HepG2 (cell line): Measurements from ENCODE around the gene ITIH3. TPM values are rescaled to one million over a fixed set of nuclear protein-coding genes. Genes with fewer than 3 reads are reported as not detected.

Source experiments
- ARNT ChIP-seq: fragments of 450-650 bp; IDR thresholded peaks from 2 replicates; pipeline ENCODE4 v1.6.1; 2017
- CREB1 ChIP-seq, 2 experiments: fragments of 450-650 bp in 1 of 2; IDR thresholded peaks; 2 replicates each; pipeline ENCODE4 v1.6.1; 2016 to 2017; ENCODE audit warnings: control low read depth in 1 of 2, mild to moderate bottlenecking in 1 of 2, missing compliant biosample characterization in 1 of 2, missing genetic modification characterization in 1 of 2
- FOXJ3 ChIP-seq: sonication (generic); formaldehyde crosslinking; IDR thresholded peaks from 2 replicates; pipeline ENCODE4 v1.4.0; 2020; ENCODE audit warnings: missing genetic modification reagents, mild to moderate bottlenecking, borderline replicate concordance
- FOXO1 ChIP-seq: sonication (generic); formaldehyde crosslinking; IDR thresholded peaks from 2 replicates; pipeline ENCODE4 v1.4.0; 2020; ENCODE audit warnings: missing genetic modification reagents
- IKZF4 ChIP-seq: sonication (generic); formaldehyde crosslinking; IDR thresholded peaks from 2 replicates; pipeline ENCODE4 v1.5.1; 2020; ENCODE audit warnings: borderline replicate concordance, mild to moderate bottlenecking, low read depth, missing genetic modification reagents; ENCODE audit errors: not compliant biosample characterization
- IRF2 ChIP-seq: IDR thresholded peaks from 2 replicates; pipeline ENCODE4 v1.6.1; 2018; ENCODE audit warnings: missing genetic modification reagents, missing compliant biosample characterization
- KLF11 ChIP-seq: IDR thresholded peaks from 2 replicates; pipeline ENCODE4 v1.6.1; 2016; ENCODE audit warnings: missing compliant biosample characterization
- NFRKB ChIP-seq: fragments of 450-650 bp; IDR thresholded peaks from 2 replicates; pipeline ENCODE4 v1.6.1; 2017
- RFXAP ChIP-seq: sonication (generic); formaldehyde crosslinking; IDR thresholded peaks from 2 replicates; pipeline ENCODE4 v1.4.0; 2020; ENCODE audit warnings: missing genetic modification reagents, borderline replicate concordance
- SPEN ChIP-seq: sonication (generic); formaldehyde crosslinking; IDR thresholded peaks from 2 replicates; pipeline ENCODE4 v1.5.1; 2020; ENCODE audit warnings: low read depth, mild to moderate bottlenecking, missing genetic modification reagents
- U2AF1 ChIP-seq: fragments of 200-400 bp; formaldehyde crosslinking; optimal IDR thresholded peaks from 2 replicates; pipeline ENCODE3; 2017; ENCODE audit warnings: mild to moderate bottlenecking, low read depth, low read length
- ZBTB21 ChIP-seq: sonication (generic); formaldehyde crosslinking; IDR thresholded peaks from 2 replicates; pipeline ENCODE4 v1.4.0; 2020; ENCODE audit warnings: missing genetic modification reagents
- ZNF253 ChIP-seq: sonication (generic); formaldehyde crosslinking; IDR thresholded peaks from 2 replicates; pipeline ENCODE4 v1.8.0; 2022; ENCODE audit warnings: mild to moderate bottlenecking, missing genetic modification reagents, borderline replicate concordance
- ZNF614 ChIP-seq: IDR thresholded peaks from 2 replicates; pipeline ENCODE4 v1.6.1; 2018; ENCODE audit warnings: missing biosample characterization, missing genetic modification reagents, inconsistent platforms, borderline replicate concordance
- ZNF83 ChIP-seq: sonication (generic); formaldehyde crosslinking; IDR thresholded peaks from 2 replicates; pipeline ENCODE4 v1.4.0; 2020; ENCODE audit warnings: missing genetic modification reagents, mild to moderate bottlenecking, borderline replicate concordance
- ZSCAN25 ChIP-seq: sonication (generic); formaldehyde crosslinking; IDR thresholded peaks from 2 replicates; pipeline ENCODE4 v1.8.0; 2022; ENCODE audit warnings: mild to moderate bottlenecking, missing genetic modification reagents
- ZSCAN9 ChIP-seq: IDR thresholded peaks from 2 replicates; pipeline ENCODE4 v1.6.1; 2016; ENCODE audit warnings: borderline replicate concordance
- polyA plus RNA-seq, 8 experiments: library from polyadenylated mRNA; depleted of rRNA in 3 of 8; stranded (reverse) in 7 of 8; unstranded in 1 of 8; fragments of >200 nt; fragmentation: Illumina TruSeq in 4 of 8; extraction: Trizol in 4 of 8; gene quantifications; 2 replicates each; pipeline versions ENCODE4 v1.2.1 to v1.2.3, GENCODE V29; 2011 to 2016; ENCODE audit warnings: low read depth in 4 of 8, missing spikeins in 1 of 8, mixed read lengths in 1 of 8; ENCODE audit not compliant: insufficient read depth in 1 of 8
- total RNA-seq, 5 experiments: library from RNA; depleted of rRNA; stranded (reverse); fragments of >200 nt; fragmentation: Illumina TruSeq; extraction: Trizol; gene quantifications; 2 replicates each; pipeline ENCODE4 v1.2.3, GENCODE V29; 2016; ENCODE audit warnings: low read depth in 1 of 5
- TF ChIP-seq, protein P1 (sequence below): IDR thresholded peaks from 2 replicates; pipeline ENCODE4 v1.6.1; 2016; ENCODE audit warnings: missing genetic modification reagents, missing compliant biosample characterization
- TF ChIP-seq, protein P2 (sequence below): sonication (generic); formaldehyde crosslinking; IDR thresholded peaks from 2 replicates; pipeline ENCODE4 v1.5.0; 2020; ENCODE audit warnings: missing genetic modification reagents
- TF ChIP-seq, protein P3 (sequence below): sonication (generic); formaldehyde crosslinking; IDR thresholded peaks from 2 replicates; pipeline ENCODE4 v1.4.0; 2020; ENCODE audit warnings: mild to moderate bottlenecking, low read depth, missing genetic modification reagents
- TF ChIP-seq, protein P4 (sequence below): IDR thresholded peaks from 2 replicates; pipeline ENCODE4 v1.6.1; 2018; ENCODE audit warnings: missing genetic modification reagents, mild to moderate bottlenecking, missing compliant biosample characterization
- TF ChIP-seq, protein P5 (sequence below): sonication (generic); formaldehyde crosslinking; conservative IDR thresholded peaks from 2 replicates; pipeline ENCODE4 v1.8.0; 2022; ENCODE audit warnings: low read depth, missing genetic modification reagents
- TF ChIP-seq, protein P6 (sequence below): sonication (generic); formaldehyde crosslinking; IDR thresholded peaks from 2 replicates; pipeline ENCODE4 v1.8.0; 2022; ENCODE audit warnings: mild to moderate bottlenecking, missing genetic modification reagents; ENCODE audit not compliant: insufficient replicate concordance

ITIH3 gene
- total and polyA plus RNA-seq, 2 of the 13 experiments (the other 11 are each of a cell fraction or from before 2014, with no cell fraction given) = 105 to 632 TPM

DNA sequence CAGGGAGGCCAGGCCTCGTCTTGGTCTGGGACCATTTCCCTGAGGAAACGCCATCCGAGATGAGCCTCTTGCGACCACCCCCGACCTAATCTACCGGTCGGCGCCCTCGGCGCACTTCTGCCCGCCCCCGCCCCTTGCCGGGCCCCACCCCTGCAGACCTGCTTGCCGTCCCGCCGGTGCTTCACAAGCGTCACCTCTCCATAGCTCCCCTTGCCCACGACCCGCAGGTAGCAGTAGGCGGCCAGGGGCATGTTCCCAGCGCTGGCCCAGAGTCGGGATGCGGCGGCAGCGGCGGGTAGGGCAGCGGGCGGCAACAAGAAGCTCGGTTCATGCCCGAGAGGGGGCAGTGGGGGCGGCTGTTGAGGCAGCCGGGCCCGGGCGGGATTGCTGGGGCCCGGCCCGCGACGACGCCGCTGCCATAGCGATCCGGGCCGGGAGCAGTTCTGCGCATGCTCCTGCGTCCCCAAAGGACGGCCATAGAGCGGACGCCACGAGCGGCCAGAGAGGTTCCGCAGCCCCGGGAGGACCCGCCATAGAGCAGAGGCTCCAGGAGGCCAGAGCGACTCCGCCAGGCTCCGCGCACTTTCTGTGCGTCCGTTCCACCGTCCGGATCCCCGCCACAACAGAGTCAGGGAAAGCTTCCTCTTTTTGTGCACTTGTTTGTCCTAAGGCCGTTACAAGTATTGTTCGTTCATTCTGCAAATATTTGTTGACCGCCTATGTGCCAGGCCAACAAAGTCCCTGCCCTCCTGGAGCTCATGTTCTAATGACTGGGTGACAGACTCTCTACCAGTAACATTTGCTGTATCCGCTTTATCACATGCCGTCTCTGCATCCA, 23.9 kb upstream of the ITIH3 start, which contains the start of gene NEK4 (continued):
- TF ChIP-seq ZNF83 (CRISPR knock-in tag) (no peak), FOXJ3 (peak; percentile 60), RFXAP (CRISPR knock-in tag) (peak; percentile 72; the same call in 1 of the 2 replicates), NFRKB (no peak), IRF2 (CRISPR knock-in tag) (no peak), ZSCAN25 (CRISPR knock-in tag) (peak; percentile 58; the same call in 1 of the 2 replicates), KLF11 (0 out of 2 replicates have a peak, but pooled peaks have one; percentile 57), ZNF253 (CRISPR knock-in tag) (no peak), U2AF1 (no peak), ZSCAN9 (CRISPR knock-in tag) (no peak), ZBTB21 (no peak), FOXO1 (peak; percentile 66), ZNF614 (CRISPR knock-in tag) (0 out of 2 replicates have a peak, but pooled peaks have one; percentile 17), ARNT (no peak), IKZF4 (peak; percentile 43), CREB1 (IDR thresholded peaks at IDR 0.05) (no peak), CREB1 (CRISPR knock-in tag; IDR thresholded peaks at IDR 0.05) (peak; percentile 60; the same call in 1 of the 2 replicates), SPEN (CRISPR knock-in tag) (peak; percentile 82)
- TF ChIP-seq, protein P1, sequence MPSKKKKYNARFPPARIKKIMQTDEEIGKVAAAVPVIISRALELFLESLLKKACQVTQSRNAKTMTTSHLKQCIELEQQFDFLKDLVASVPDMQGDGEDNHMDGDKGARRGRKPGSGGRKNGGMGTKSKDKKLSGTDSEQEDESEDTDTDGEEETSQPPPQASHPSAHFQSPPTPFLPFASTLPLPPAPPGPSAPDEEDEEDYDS = peak; percentile 46; the same call in 1 of the 2 replicates
- TF ChIP-seq, protein P2, sequence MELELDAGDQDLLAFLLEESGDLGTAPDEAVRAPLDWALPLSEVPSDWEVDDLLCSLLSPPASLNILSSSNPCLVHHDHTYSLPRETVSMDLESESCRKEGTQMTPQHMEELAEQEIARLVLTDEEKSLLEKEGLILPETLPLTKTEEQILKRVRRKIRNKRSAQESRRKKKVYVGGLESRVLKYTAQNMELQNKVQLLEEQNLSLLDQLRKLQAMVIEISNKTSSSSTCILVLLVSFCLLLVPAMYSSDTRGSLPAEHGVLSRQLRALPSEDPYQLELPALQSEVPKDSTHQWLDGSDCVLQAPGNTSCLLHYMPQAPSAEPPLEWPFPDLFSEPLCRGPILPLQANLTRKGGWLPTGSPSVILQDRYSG (CRISPR knock-in tag) = peak; percentile 0; the same call in 1 of the 2 replicates
- TF ChIP-seq, protein P3, sequence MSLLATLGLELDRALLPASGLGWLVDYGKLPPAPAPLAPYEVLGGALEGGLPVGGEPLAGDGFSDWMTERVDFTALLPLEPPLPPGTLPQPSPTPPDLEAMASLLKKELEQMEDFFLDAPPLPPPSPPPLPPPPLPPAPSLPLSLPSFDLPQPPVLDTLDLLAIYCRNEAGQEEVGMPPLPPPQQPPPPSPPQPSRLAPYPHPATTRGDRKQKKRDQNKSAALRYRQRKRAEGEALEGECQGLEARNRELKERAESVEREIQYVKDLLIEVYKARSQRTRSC (CRISPR knock-in tag) = no peak
- TF ChIP-seq, protein P4, sequence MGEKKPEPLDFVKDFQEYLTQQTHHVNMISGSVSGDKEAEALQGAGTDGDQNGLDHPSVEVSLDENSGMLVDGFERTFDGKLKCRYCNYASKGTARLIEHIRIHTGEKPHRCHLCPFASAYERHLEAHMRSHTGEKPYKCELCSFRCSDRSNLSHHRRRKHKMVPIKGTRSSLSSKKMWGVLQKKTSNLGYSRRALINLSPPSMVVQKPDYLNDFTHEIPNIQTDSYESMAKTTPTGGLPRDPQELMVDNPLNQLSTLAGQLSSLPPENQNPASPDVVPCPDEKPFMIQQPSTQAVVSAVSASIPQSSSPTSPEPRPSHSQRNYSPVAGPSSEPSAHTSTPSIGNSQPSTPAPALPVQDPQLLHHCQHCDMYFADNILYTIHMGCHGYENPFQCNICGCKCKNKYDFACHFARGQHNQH (CRISPR knock-in tag) = no peak; the same call in 1 of the 2 replicates
- TF ChIP-seq, protein P5, sequence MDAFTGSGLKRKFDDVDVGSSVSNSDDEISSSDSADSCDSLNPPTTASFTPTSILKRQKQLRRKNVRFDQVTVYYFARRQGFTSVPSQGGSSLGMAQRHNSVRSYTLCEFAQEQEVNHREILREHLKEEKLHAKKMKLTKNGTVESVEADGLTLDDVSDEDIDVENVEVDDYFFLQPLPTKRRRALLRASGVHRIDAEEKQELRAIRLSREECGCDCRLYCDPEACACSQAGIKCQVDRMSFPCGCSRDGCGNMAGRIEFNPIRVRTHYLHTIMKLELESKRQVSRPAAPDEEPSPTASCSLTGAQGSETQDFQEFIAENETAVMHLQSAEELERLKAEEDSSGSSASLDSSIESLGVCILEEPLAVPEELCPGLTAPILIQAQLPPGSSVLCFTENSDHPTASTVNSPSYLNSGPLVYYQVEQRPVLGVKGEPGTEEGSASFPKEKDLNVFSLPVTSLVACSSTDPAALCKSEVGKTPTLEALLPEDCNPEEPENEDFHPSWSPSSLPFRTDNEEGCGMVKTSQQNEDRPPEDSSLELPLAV (CRISPR knock-in tag) = no peak
- TF ChIP-seq, protein P6, sequence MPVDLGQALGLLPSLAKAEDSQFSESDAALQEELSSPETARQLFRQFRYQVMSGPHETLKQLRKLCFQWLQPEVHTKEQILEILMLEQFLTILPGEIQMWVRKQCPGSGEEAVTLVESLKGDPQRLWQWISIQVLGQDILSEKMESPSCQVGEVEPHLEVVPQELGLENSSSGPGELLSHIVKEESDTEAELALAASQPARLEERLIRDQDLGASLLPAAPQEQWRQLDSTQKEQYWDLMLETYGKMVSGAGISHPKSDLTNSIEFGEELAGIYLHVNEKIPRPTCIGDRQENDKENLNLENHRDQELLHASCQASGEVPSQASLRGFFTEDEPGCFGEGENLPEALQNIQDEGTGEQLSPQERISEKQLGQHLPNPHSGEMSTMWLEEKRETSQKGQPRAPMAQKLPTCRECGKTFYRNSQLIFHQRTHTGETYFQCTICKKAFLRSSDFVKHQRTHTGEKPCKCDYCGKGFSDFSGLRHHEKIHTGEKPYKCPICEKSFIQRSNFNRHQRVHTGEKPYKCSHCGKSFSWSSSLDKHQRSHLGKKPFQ = no peak
